H9 (cell line): ENCODE measurements around the gene CTIF. TPM values are rescaled to one million over a fixed set of nuclear protein-coding genes. Genes with fewer than 3 reads are reported as not detected.
A peak's percentile ranks its signal among the peaks of the same experiment; 100 is the strongest.

ENCODE experiments used
- DNase-seq: peaks from one replicate; pipeline ENCODE4 v3.0.0-alpha.2; 2017
- H2AFZ ChIP-seq: one replicate; pipeline ENCODE4 v1.6.1; 2013; ENCODE audit warnings: mild to moderate bottlenecking, low read length, control low read depth, moderate library complexity
- H2AK5ac ChIP-seq: 2 replicates; pipeline ENCODE4 v1.6.1; 2013; ENCODE audit warnings: low read length, control low read depth, mixed read lengths; ENCODE audit not compliant: insufficient read length
- H2BK120ac ChIP-seq: one replicate; pipeline ENCODE4 v1.6.1; 2013; ENCODE audit warnings: low read depth, mild to moderate bottlenecking, low read length, control low read depth, inconsistent platforms; ENCODE audit not compliant: poor library complexity, severe bottlenecking
- H2BK12ac ChIP-seq: 2 replicates; pipeline ENCODE4 v1.6.1; 2013; ENCODE audit warnings: low read length, control low read depth, mixed read lengths, low read depth; ENCODE audit not compliant: insufficient read length
- H2BK15ac ChIP-seq: 2 replicates; pipeline ENCODE4 v1.6.1; 2013; ENCODE audit warnings: low read depth, low read length, control low read depth
- H2BK20ac ChIP-seq: one replicate; pipeline ENCODE4 v1.6.1; 2013; ENCODE audit warnings: low read depth, mild to moderate bottlenecking, low read length, control low read depth, inconsistent platforms; ENCODE audit not compliant: poor library complexity, severe bottlenecking
- H2BK5ac ChIP-seq: 2 replicates; pipeline ENCODE4 v1.6.1; 2013; ENCODE audit warnings: low read length, control low read depth, mixed read lengths; ENCODE audit not compliant: insufficient read length
- H3K14ac ChIP-seq: 2 replicates; pipeline ENCODE4 v1.6.1; 2013; ENCODE audit warnings: low read length, control low read depth; ENCODE audit not compliant: insufficient read depth
- H3K18ac ChIP-seq: 2 replicates; pipeline ENCODE4 v1.6.1; 2013; ENCODE audit warnings: low read depth, mild to moderate bottlenecking, mixed read lengths, low read length, control low read depth; ENCODE audit not compliant: insufficient read length
- H3K23ac ChIP-seq: 2 replicates; pipeline ENCODE4 v1.6.1; 2013; ENCODE audit warnings: low read length, control low read depth, mixed read lengths, low read depth; ENCODE audit not compliant: insufficient read length
- H3K23me2 ChIP-seq: 2 replicates; pipeline ENCODE4 v1.6.1; 2013; ENCODE audit warnings: low read depth, mild to moderate bottlenecking, mixed read lengths, low read length, control low read depth; ENCODE audit not compliant: insufficient read length, poor library complexity, severe bottlenecking
- H3K27ac ChIP-seq: 2 replicates; pipeline ENCODE4 v1.5.1; 2013; ENCODE audit warnings: low read length, control low read depth, mixed read lengths, low read depth; ENCODE audit not compliant: insufficient read length
- H3K27me3 ChIP-seq: 2 replicates; pipeline ENCODE4 v1.6.1; 2013; ENCODE audit warnings: low read length, control low read depth, inconsistent platforms; ENCODE audit not compliant: insufficient read depth
- H3K4ac ChIP-seq: 2 replicates; pipeline ENCODE4 v1.6.1; 2013; ENCODE audit warnings: low read depth, mild to moderate bottlenecking, control low read depth, inconsistent platforms, low read length, moderate library complexity
- H3K4me1 ChIP-seq: 2 replicates; pipeline ENCODE4 v1.6.1; 2013; ENCODE audit warnings: low read length, control low read depth, inconsistent platforms; ENCODE audit not compliant: insufficient read depth
- H3K4me2 ChIP-seq: 2 replicates; pipeline ENCODE4 v1.6.1; 2013; ENCODE audit warnings: low read length, control low read depth, mixed read lengths; ENCODE audit not compliant: insufficient read length, insufficient read depth
- H3K56ac ChIP-seq: 2 replicates; pipeline ENCODE4 v1.6.1; 2013; ENCODE audit warnings: low read depth, mild to moderate bottlenecking, mixed read lengths, low read length, control low read depth; ENCODE audit not compliant: insufficient read length
- H3K79me1 ChIP-seq: 2 replicates; pipeline ENCODE4 v1.6.1; 2013; ENCODE audit warnings: low read depth, mild to moderate bottlenecking, moderate library complexity, low read length, control low read depth, inconsistent platforms; ENCODE audit not compliant: insufficient read depth, poor library complexity, severe bottlenecking
- H3K79me2 ChIP-seq: 2 replicates; pipeline ENCODE4 v1.6.1; 2013; ENCODE audit warnings: low read length, control low read depth, inconsistent platforms; ENCODE audit not compliant: insufficient read depth
- H3K9ac ChIP-seq: 2 replicates; pipeline ENCODE4 v1.6.1; 2013; ENCODE audit warnings: low read length, control low read depth, mixed read lengths; ENCODE audit not compliant: insufficient read length; ENCODE audit errors: extremely low read depth
- H3K9me3 ChIP-seq: one replicate; pipeline ENCODE4 v1.6.1; 2013; ENCODE audit warnings: low read depth, low read length, inconsistent platforms; ENCODE audit not compliant: control insufficient read depth
- H3T11ph ChIP-seq: one replicate; pipeline ENCODE4 v1.6.1; 2013; ENCODE audit warnings: mild to moderate bottlenecking, low read length, control low read depth, inconsistent platforms
- H4K20me1 ChIP-seq: one replicate; pipeline ENCODE4 v1.6.1; 2013; ENCODE audit not compliant: control insufficient read depth, insufficient read length, insufficient read depth
- H4K5ac ChIP-seq: 2 replicates; pipeline ENCODE4 v1.6.1; 2013; ENCODE audit warnings: low read depth, mild to moderate bottlenecking, mixed read lengths, low read length, control low read depth; ENCODE audit not compliant: insufficient read length
- H4K8ac ChIP-seq: replicated peaks from 2 replicates; pipeline ENCODE4 v1.6.1; 2013; ENCODE audit warnings: low read length, control low read depth, mixed read lengths, low read depth; ENCODE audit not compliant: insufficient read length
- H4K91ac ChIP-seq: 2 replicates; pipeline ENCODE4 v1.6.1; 2013; ENCODE audit warnings: low read depth, mild to moderate bottlenecking, moderate library complexity, mixed read lengths, low read length, control low read depth; ENCODE audit not compliant: insufficient read length
- H3K27ac Mint-ChIP-seq, 3 experiments: 2 replicates in 2 of 3; 3 replicates in 1 of 3; pipeline ENCODE4 v1.8.0; 2020 to 2021; ENCODE audit warnings: mixed read lengths in 3 of 3, mild to moderate bottlenecking in 1 of 3, moderate library complexity in 1 of 3
- H3K27me3 Mint-ChIP-seq: 2 replicates; pipeline ENCODE4 v1.8.0; 2021; ENCODE audit warnings: low read depth, mild to moderate bottlenecking, moderate library complexity, mixed read lengths
- H3K36me3 Mint-ChIP-seq, 3 experiments: 2 replicates in 2 of 3; 3 replicates in 1 of 3; pipeline ENCODE4 v1.8.0; 2020 to 2021; ENCODE audit warnings: low read depth in 3 of 3, mixed read lengths in 3 of 3; ENCODE audit not compliant: insufficient read depth in 1 of 3
- H3K4me1 Mint-ChIP-seq, 2 experiments: 2 replicates each; pipeline ENCODE4 v1.8.0; 2020; ENCODE audit warnings: mixed read lengths in 2 of 2
- H3K4me3 Mint-ChIP-seq, 2 experiments: 2 replicates in 1 of 2; 3 replicates in 1 of 2; pipeline ENCODE4 v1.8.0; 2020 to 2021; ENCODE audit warnings: mild to moderate bottlenecking in 2 of 2, mixed read lengths in 2 of 2, moderate library complexity in 1 of 2
- H3K9me3 Mint-ChIP-seq, 2 experiments: 2 replicates in 1 of 2; 3 replicates in 1 of 2; pipeline ENCODE4 v1.8.0; 2020; ENCODE audit warnings: mild to moderate bottlenecking in 2 of 2, mixed read lengths in 2 of 2, moderate library complexity in 1 of 2
- WGBS: extraction: QIAGEN DNeasy Blood & Tissue Kit; methylation state at CpG from one replicate; pipeline ENCODE4 v1.1.7; 2013; ENCODE audit warnings: missing lambda C conversion rate, low lambda C conversion rate, mixed read lengths; ENCODE audit not compliant: insufficient read length; ENCODE audit errors: extremely low coverage; 5-methylcytosine and 5-hydroxymethylcytosine counted together
- total RNA-seq: library from RNA; stranded (reverse); gene quantifications from 2 replicates; pipeline ENCODE4 v1.2.1, GENCODE V29; 2021
- TF ChIP-seq, protein P1 (sequence below): fragments of 200-600 bp; sonication (generic); conservative IDR thresholded peaks from 3 replicates; pipeline ENCODE4 v1.8.0; 2021; ENCODE audit warnings: antibody characterized with exemption, mild to moderate bottlenecking

Gene CTIF
- total RNA-seq, 1 experiment from 2014 or later, result 15.8 TPM

DNA sequence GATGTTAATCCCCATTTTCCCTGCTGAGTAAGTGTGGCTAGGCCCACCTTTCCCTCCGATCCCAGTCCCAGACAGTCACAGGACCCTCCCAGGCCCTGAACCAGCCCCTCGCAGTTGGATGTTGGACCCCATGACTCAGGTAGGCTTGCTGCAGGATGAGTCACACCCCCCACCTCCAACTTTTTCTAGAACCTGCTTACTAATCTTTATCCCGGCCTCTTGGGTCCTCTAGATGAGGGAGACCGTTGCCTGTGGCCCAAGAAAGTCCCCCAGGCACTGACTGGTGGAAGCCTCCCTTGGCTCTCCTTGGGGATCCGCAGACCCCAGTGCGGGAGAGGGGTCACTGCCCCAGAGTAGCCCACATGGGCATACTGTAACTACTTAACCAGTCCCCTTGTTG, 313.5 kb downstream of the CTIF start:
- no peak overlapping the region for H2AFZ ChIP-seq
- no peak overlapping the region for H2BK15ac ChIP-seq
- H3K18ac ChIP-seq, result no peak overlapping the region
- H4K20me1 ChIP-seq, result no peaks in the 10 kb centered on the region
- H4K5ac ChIP-seq, result no peak overlapping the region
- H4K8ac ChIP-seq, result no peak overlapping the region
- H3K9ac ChIP-seq, result no peak overlapping the region
- H3K4me1 ChIP-seq, result no peaks in the 10 kb centered on the region
- H3K27me3 ChIP-seq, result no peaks in the 10 kb centered on the region
- peak overlapping the region in 2 of 3 experiments; percentile 39 to 53; a peak in 1 of 7 replicates for H3K27ac Mint-ChIP-seq
- H3K79me2 ChIP-seq, result no peaks in the 10 kb centered on the region
- H3K23me2 ChIP-seq, result no peaks in the 10 kb centered on the region
- H3K23ac ChIP-seq, result no peak overlapping the region
- no peak overlapping the region for H3K56ac ChIP-seq
- H3K4ac ChIP-seq, result no peak overlapping the region
- no peak overlapping the region for H2BK5ac ChIP-seq
- H3K4me3 Mint-ChIP-seq, result no peak overlapping the region
- no CpG with 5 or more reads among the region's 6 CpGs for WGBS
- H3K9me3 ChIP-seq, result no peaks in the 10 kb centered on the region
- no peak overlapping the region for H2BK20ac ChIP-seq
- no peak overlapping the region for H3K27ac ChIP-seq
- TF ChIP-seq, protein P1, sequence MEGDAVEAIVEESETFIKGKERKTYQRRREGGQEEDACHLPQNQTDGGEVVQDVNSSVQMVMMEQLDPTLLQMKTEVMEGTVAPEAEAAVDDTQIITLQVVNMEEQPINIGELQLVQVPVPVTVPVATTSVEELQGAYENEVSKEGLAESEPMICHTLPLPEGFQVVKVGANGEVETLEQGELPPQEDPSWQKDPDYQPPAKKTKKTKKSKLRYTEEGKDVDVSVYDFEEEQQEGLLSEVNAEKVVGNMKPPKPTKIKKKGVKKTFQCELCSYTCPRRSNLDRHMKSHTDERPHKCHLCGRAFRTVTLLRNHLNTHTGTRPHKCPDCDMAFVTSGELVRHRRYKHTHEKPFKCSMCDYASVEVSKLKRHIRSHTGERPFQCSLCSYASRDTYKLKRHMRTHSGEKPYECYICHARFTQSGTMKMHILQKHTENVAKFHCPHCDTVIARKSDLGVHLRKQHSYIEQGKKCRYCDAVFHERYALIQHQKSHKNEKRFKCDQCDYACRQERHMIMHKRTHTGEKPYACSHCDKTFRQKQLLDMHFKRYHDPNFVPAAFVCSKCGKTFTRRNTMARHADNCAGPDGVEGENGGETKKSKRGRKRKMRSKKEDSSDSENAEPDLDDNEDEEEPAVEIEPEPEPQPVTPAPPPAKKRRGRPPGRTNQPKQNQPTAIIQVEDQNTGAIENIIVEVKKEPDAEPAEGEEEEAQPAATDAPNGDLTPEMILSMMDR, result no peak
- H3K9me3 Mint-ChIP-seq, result no peaks in the 10 kb centered on the region
- H3K4me1 Mint-ChIP-seq, result peaks cover 34 to 37% of the 10 kb centered on the region in 2 experiments
- no peaks in the 10 kb centered on the region for H3K79me1 ChIP-seq
- H3T11ph ChIP-seq, result no peak overlapping the region
- H2AK5ac ChIP-seq, result no peak overlapping the region
- no peak for DNase-seq
- H2BK12ac ChIP-seq, result no peak overlapping the region
- peaks cover 6% of the 10 kb centered on the region; the same call in 1 of the 2 replicates for H3K27me3 Mint-ChIP-seq
- no peak overlapping the region for H4K91ac ChIP-seq
- no peak overlapping the region for H2BK120ac ChIP-seq
- no peaks in the 10 kb centered on the region; a peak in 1 of 7 replicates for H3K36me3 Mint-ChIP-seq
- no peak overlapping the region for H3K4me2 ChIP-seq
- no peak overlapping the region for H3K14ac ChIP-seq
